GM12891 (cell line): ENCODE data around the gene SLC38A11.

Experiments
- PAX5 ChIP-seq: IDR thresholded peaks from 2 replicates; pipeline ENCODE4 v1.6.1; 2011; ENCODE audit warnings: low read length, moderate library complexity, mild to moderate bottlenecking; ENCODE audit not compliant: insufficient read depth, severe bottlenecking
- POLR2A ChIP-seq: IDR thresholded peaks from 2 replicates; pipeline ENCODE4 v1.6.1; 2011; ENCODE audit warnings: low read depth, low read length, control low read depth
- POLR2AphosphoS5 ChIP-seq: IDR thresholded peaks from 2 replicates; pipeline ENCODE4 v1.6.1; 2011; ENCODE audit warnings: low read depth, low read length, control low read depth
- SPI1 ChIP-seq: IDR thresholded peaks from 2 replicates; pipeline ENCODE4 v1.6.1; 2011; ENCODE audit warnings: low read depth, low read length, control low read depth
- TAF1 ChIP-seq: IDR thresholded peaks from 2 replicates; pipeline ENCODE4 v1.6.1; 2011; ENCODE audit warnings: low read depth, low read length, control low read depth

DNA sequence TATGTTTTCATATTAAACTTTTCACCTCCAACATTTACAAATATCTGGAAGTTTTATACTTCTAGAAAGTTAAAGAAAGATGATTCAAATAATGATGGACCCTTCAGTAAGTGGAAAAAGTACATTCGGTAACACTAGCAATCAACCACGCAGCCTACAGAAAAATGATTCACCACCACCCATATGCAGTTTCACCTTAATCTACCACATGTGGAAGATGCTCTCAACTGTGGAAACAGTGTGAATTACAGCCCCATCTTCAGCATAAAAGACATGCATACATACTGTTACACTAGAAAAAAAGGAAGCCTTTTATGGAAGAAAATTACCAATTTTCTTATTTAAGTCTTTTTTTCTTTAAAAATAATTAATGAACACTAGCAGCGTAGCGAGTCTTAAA is 1.1 kb downstream of the SLC38A11 start:
- TF ChIP-seq POLR2AphosphoS5 (no peak), POLR2A (no peak), TAF1 (no peak), SPI1 (no peak), PAX5 (no peak)
